HL-60 (cell line): ENCODE measurements around the gene AIRE.

Source experiments
- DNase-seq, 2 experiments: peaks; one replicate each; pipeline ENCODE4 v3.0.0-alpha.2; 2010 to 2020; ENCODE audit warnings: low read depth in 1 of 2, low spot score in 1 of 2
- H3K27ac ChIP-seq: fragments of 250-450 bp; sonication (Bioruptor Pico); replicated peaks from 2 replicates; pipeline ENCODE4 v1.5.1; 2020; ENCODE audit warnings: mild to moderate bottlenecking, moderate library complexity
- H3K27me3 ChIP-seq: fragments of 250-450 bp; sonication (Bioruptor Pico); 2 replicates; pipeline ENCODE4 v1.5.1; 2021; ENCODE audit warnings: mild to moderate bottlenecking, moderate library complexity; ENCODE audit not compliant: insufficient read depth, poor library complexity, severe bottlenecking
- H3K4me3 ChIP-seq: replicated peaks from 2 replicates; pipeline ENCODE4 v1.5.1; 2011; ENCODE audit warnings: mild to moderate bottlenecking, control low read depth, low read length; ENCODE audit not compliant: insufficient read depth
- CTCF ChIP-seq: IDR thresholded peaks from one replicate; pipeline ENCODE4 v1.5.1; 2011; ENCODE audit warnings: low read length, control low read depth, inconsistent platforms; ENCODE audit not compliant: insufficient read depth
- GABPA ChIP-seq: IDR thresholded peaks from 2 replicates; pipeline ENCODE4 v1.6.1; 2012; ENCODE audit warnings: low read depth
- POLR2AphosphoS5 ChIP-seq: IDR thresholded peaks from 2 replicates; pipeline ENCODE4 v1.6.1; 2012; ENCODE audit warnings: low read depth
- REST ChIP-seq: IDR thresholded peaks from 2 replicates; pipeline ENCODE4 v1.6.1; 2012; ENCODE audit warnings: low read depth; ENCODE audit not compliant: insufficient replicate concordance
- SPI1 ChIP-seq: IDR thresholded peaks from 2 replicates; pipeline ENCODE4 v1.6.1; 2012; ENCODE audit warnings: low read depth, mild to moderate bottlenecking, borderline replicate concordance

The AIRE gene

GRCh38 chr21:44263768-44264167 is 21.9 kb upstream of the AIRE start:
- no peak overlapping the region for H3K27ac ChIP-seq
- DNase-seq = no peak

GRCh38 chr21:44265734-44266270 is 19.9 kb upstream of the AIRE start:
- Histone ChIP-seq H3K4me3 (no peak overlapping the region), H3K27me3 (no peaks in the 10 kb centered on the region), H3K27ac (no peak overlapping the region)
- DNase-seq = no peak
- TF ChIP-seq POLR2AphosphoS5 (no peak), SPI1 (no peak), REST (no peak)

More at GRCh38 chr21:44263768-44264167, 21.9 kb upstream of the AIRE start:
- no peak for TF ChIP-seq SPI1
- no peak for TF ChIP-seq POLR2AphosphoS5
- TF ChIP-seq REST = no peak
- no peak for TF ChIP-seq GABPA
- no peak for TF ChIP-seq CTCF
- H3K4me3 ChIP-seq = no peak overlapping the region
- no peaks in the 10 kb centered on the region for H3K27me3 ChIP-seq

- DNase-seq = peak in 1 of 2 experiments; percentile 52
- TF ChIP-seq CTCF = no peak
- no peak for TF ChIP-seq POLR2AphosphoS5
- no peak for TF ChIP-seq SPI1
- TF ChIP-seq REST = no peak
- no peak for TF ChIP-seq GABPA
- no peak overlapping the region for H3K27ac ChIP-seq
These were observed 18.0 kb upstream of the AIRE start for GRCh38 chr21:44267655-44268142.

More at GRCh38 chr21:44267655-44268142, 18.0 kb upstream of the AIRE start:
- Histone ChIP-seq H3K27me3 (no peaks in the 10 kb centered on the region), H3K4me3 (no peak overlapping the region)
